GM18517 (cell line): Measurements from ENCODE around the gene CYP4A11.
"Not testable (repeated sequence)": the region's sequence is repeated elsewhere in the genome, so short reads cannot be mapped to it uniquely, and the experiment has no call there.

Experiments used
- ATAC-seq: cut with Tn5 transposase; IDR thresholded peaks from one replicate; pipeline ENCODE4 v1.9.1; 2021; ENCODE audit warnings: mild to moderate bottlenecking, moderate library complexity; ENCODE audit not compliant: unreplicated experiment

Gene CYP4A11, protein sequence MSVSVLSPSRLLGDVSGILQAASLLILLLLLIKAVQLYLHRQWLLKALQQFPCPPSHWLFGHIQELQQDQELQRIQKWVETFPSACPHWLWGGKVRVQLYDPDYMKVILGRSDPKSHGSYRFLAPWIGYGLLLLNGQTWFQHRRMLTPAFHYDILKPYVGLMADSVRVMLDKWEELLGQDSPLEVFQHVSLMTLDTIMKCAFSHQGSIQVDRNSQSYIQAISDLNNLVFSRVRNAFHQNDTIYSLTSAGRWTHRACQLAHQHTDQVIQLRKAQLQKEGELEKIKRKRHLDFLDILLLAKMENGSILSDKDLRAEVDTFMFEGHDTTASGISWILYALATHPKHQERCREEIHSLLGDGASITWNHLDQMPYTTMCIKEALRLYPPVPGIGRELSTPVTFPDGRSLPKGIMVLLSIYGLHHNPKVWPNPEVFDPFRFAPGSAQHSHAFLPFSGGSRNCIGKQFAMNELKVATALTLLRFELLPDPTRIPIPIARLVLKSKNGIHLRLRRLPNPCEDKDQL

DNA sequence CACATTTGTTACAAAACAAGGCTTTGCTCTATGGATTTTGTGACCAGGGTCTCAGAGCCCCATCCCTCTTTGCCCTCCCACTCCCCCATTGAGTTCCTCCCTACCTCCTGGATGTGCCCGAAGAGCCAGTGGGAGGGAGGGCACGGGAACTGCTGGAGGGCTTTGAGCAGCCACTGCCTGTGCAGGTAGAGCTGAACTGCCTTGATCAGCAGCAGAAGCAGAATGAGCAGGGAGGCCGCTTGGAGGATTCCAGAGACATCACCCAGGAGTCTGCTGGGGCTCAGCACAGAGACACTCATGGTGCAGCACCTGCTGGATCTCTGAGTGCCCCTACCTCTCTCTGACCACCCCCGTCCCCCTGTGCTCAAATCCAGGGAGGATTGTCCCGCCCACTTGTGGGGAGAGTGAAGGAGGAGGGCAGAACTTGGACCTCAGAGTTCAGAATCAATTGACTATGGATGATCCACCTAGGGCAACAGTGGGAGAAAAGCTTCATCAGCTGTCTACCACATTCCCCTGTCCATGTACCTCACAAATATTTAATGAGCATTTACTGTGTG lies at the start of gene CYP4A11:
TSS of gene CYP4A11 (minus strand) at position 342 of the 560 bp plus-strand sequence. CDS start at position 299, 43 bp downstream.
- no peak for ATAC-seq

DNA sequence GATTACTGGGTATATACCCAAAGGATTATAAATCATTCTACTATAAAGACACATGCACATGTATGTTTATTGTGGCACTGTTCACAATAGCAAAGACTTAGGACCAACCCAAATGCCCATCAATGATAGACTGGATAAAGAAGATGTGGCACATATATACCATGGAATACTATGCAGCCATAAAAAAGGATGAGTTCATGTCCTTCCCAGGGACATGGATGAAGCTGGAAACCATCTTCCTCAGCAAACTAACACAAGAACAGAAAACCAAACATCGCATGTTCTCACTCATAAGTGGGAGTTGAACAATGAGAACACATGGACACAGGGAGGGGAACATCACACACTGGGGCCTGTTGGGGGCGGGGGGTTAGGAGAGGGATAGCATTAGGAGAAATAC lies 49.3 kb upstream of the CYP4A11 start:
- ATAC-seq: not testable (repeated sequence)

GRCh38 chr1:46983830-46984586 lies 42.7 kb upstream of the CYP4A11 start:
- no peak for ATAC-seq

GRCh38 chr1:46983166-46983829 lies 42.0 kb upstream of the CYP4A11 start:
- ATAC-seq: no peak

DNA sequence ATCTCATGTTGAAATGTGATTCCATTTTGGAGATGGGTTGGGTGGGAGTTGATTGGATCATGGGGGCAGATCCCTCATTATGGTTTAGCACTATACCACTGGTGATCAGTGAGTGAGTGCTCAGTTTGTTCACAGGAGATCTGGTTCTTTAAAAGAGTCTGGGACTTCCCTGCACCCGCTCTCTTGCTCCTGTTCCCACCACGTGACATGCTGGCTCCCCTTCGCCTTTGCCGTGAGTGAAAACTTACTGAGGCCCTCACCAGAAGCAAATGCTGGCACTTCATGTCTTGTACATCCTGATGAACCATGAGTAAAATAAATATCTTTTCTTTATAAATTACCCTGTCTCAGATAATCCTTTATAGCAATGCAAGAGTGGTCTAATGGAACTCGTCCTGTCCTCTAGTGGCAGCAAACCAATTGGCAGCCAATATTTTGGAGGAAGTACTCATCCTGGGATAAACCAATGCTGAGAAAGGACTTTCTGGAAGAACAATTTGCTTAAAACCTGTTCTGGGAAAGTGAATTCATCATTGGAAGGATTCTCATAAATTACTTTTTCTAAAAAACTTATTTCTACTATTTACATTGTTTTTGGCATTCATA lies 27.8 kb upstream of the CYP4A11 start:
- ATAC-seq: no peak

GRCh38 chr1:46962272-46962671 lies 21.0 kb upstream of the CYP4A11 start:
- not testable (repeated sequence) for ATAC-seq

DNA sequence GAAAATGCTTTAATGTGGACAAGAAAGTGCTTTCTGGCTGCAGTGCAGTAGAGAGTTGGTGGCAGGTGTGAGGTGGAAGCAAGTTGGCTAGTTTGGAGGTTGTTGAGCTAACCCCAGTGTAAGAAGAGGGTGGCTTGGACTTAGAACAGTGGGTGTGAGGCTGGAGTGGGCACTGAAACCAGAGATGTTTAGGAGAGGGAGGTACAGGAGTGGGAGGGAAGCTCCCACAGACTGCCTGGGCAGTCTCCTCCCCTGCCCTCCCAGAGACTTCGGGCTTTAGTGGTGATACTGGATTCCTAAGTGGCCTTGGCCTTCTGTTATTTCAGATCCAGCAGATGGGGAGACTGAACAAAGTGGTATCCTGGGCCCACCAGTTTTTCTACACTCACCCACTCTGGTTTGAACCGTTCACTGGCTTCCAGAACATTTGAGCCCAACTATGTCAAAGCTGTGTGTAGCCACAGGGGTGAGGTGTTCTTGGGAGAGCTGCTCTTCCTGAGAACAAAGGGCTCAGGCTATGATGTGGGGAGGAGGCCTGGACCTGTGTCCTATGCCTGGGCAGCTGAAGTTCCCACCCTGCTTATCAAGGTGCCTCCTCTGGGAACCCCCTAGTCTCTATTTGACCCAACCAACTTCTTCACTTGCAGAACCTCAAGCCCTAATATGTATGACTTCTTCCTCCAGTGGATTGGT lies 19.9 kb upstream of the CYP4A11 start:
- ATAC-seq: no peak

- no peak for ATAC-seq
These were observed 19.0 kb upstream of the CYP4A11 start for GRCh38 chr1:46960250-46960649.

DNA sequence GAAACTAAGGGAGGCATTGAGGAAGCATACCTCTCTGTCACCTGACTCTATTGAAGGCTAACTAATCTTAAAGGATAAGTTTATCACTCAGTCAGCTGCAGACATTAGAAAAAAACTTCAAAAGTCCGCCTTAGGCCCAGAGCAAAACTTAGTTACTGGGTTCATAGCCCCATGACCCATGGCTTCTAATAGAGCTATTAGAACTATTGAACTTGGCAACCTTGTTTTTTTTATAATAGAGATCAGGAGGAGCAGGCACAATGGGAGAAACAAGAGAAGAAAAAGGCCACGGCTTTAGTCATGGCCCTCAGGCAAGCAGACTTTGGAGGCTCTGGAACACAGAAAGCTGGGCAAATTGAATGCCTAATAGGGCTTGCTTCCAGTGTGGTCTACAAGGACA lies 13.8 kb upstream of the CYP4A11 start:
- ATAC-seq: not testable (repeated sequence)

GRCh38 chr1:46953847-46954246 lies 12.6 kb upstream of the CYP4A11 start:
- ATAC-seq: not testable (repeated sequence)

DNA sequence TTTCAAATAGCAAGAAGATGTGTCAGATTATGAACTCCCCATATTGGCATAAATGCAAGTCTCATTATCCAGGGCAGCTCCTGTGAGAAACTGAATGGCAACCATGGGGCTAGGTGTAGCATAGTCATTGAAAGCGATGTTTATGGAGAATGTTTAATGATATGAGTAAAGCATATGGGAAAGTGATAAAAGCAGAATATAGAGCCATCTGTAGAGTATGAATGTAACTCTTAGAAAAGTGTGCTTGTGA lies 8.1 kb upstream of the CYP4A11 start:
- ATAC-seq: not testable (repeated sequence)

DNA sequence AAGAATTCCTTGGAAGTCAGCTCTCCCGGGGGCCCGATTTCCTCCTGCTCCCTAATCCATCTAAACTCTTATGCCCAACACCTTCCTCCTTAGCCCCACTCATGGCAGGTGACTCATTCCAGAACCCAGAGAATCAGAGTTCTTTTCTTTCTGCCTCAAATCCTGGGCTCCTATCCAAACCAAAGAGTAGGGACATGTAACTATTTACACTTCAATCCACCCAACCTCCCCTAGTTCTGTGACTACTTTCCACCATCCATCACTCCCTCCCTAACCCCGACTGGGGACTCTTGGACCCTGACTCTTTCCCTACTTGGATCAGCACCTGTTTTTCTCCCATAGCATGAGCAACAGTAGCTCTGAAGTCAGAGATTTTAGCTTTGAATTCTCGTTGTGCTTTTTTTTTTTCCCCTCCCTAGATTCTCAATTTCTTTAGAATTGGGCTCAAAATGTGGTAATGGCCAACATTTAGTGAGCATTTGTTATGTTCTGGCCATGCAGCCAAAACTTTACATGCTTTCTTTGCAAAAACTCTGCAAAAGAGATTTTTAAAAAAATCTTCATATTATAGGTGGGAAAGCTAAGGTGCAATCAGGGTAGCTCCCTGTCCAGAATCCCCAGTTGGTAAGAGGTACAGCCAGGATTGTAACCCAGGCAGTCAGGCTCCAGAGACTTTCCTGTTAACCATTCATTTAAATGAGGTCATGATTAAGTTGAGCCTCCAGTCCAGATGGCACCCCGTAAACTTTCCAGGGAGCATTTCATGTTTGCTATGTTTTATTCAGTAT lies 7.5 kb upstream of the CYP4A11 start:
- no peak for ATAC-seq

DNA sequence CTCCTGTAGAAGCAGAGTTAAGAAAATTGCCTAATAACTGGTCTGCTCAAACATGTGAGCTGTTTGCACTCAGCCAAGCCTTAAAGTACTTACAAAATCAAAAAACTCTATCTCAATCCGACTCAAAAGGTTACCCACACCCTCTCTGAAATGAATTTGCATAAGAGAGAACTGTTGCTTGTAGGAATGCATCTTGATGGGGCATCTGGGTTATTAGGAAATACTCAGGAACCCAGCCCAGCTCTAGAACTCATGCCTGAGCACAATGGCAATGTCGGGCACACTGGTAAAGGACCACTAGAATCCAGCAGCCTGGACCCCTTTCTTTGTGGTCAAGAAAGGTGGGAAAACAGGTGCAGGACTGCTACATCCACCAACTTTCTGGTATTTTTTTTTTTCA lies 6.4 kb upstream of the CYP4A11 start:
- not testable (repeated sequence) for ATAC-seq

GRCh38 chr1:46942086-46942485 lies 810 bp upstream of the CYP4A11 start:
- no peak for ATAC-seq

DNA sequence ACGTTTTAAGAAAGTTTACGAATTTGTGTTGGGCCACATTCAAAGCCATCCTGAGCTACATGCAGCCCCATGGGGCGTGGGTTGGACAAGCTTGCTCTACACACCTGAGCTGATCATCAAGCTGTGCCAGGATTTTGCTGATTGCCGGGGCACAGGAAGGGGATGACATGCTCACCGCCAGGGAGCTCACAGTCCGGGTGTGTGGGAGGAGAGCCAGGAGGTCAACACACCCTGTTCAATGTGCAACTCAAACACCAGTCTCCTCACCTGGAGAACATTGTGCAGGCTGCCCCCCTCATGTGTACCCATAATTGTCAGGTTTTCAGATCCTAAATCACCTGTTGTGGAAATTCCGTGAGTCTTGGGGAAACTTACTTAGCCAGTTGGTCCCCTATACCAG lies 969 bp downstream of the CYP4A11 start:
- ATAC-seq: no peak

DNA sequence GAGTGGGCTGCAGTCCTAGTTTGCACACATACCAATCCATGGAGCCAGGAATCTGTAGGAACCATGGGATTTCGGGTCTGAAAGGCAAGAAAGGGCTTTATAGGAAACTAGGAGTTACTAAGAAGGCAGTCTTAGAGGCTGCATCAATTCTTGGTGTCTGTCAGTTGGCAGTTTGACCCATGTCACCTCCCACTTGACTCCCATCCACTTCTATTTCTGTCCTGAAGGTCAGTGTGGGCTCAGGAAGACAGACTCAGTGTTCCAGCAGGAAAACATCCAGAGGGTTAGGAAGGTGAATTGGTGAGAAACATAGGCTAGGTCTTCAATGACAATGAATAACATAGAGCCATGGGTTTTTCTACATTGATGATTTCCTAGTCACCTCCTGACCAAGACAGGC lies 4.0 kb downstream of the CYP4A11 start:
- ATAC-seq: no peak

DNA sequence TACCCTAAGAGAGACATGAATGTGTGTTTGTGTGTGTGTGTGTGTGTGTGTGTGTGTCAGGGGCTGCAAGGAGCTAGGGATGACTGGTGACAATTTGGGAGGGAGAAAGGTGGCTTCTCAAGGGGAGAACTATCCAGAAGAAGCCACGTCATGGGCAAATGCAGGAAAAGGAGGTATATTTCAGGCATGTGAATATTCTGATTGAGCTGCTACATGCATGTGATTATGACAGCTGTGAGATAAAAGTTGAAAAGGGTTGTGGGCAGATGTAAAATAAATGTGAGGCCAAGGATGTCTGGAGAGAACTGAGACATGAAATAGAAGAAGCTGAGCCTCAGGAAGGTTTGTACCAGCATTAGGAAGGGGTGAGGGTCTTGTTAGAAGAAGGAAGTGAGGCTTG lies 4.5 kb downstream of the CYP4A11 start:
- no peak for ATAC-seq

- not testable (repeated sequence) for ATAC-seq
These were observed 6.4 kb downstream of the CYP4A11 start for GRCh38 chr1:46934852-46935251.

DNA sequence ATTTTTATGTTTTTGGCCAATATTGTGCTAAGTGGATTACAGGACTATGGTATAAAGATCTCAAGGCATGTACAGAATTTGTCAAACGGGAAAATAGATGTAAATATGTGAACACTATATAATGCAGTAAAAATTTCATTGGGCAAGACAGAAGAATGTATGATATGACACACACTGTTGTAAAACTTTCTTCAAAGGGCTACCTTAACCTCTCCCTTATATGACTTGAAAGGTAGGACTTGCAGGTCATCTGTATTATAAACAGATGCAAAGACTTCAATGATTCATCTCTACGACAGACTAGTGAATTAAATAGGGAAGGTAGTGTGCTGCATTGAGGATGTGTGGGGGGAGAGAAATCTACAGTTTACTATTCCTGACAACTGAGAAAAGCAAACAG lies 9.3 kb downstream of the CYP4A11 start:
- ATAC-seq: not testable (repeated sequence)
